Esophagus squamous epithelium (tissue), 4 donors: ENCODE results near the gene ATRN.

Source experiments
- CTCF ChIP-seq, 6 experiments: fragments of 450-650 bp in 4 of 6; fragments of 200-600 bp in 2 of 6; sonication (generic) in 2 of 6; IDR thresholded peaks; one replicate each; pipeline ENCODE4 v1.5.1; 2016 to 2019; ENCODE audit warnings: antibody characterized with exemption in 6 of 6, mild to moderate bottlenecking in 4 of 6, moderate library complexity in 4 of 6
- POLR2A ChIP-seq, 4 donors: fragments of 450-650 bp; IDR thresholded peaks; one replicate each; pipeline ENCODE4 v1.6.1; 2017; ENCODE audit warnings: antibody characterized with exemption in 4 of 4, mild to moderate bottlenecking in 4 of 4, moderate library complexity in 3 of 4

- TF ChIP-seq CTCF (IDR thresholded peaks at IDR 0.05) (no peak), POLR2A (IDR thresholded peaks at IDR 0.05) (no peak)
Measured at GRCh38 chr20:3680701-3681351, 210.0 kb downstream of the ATRN start.
